ENCODE measurements around the gene L2HGDH.

- TF ChIP-seq CTCF (conservative IDR thresholded peaks at IDR 0.05) (no peak), EZH2 (IDR thresholded peaks at IDR 0.05; ENCODE audit: low read depth) (no peak)
These were observed 102.0 kb downstream of the L2HGDH start for GRCh38 chr14:50210074-50210473.

All from PC-9 (cell line).